Uterus (tissue), 4 donors: Measurements from ENCODE around the gene PTGS2. TPM values are rescaled to one million over a fixed set of nuclear protein-coding genes. Genes with fewer than 3 reads are reported as not detected.

Source experiments
- DNase-seq, 2 donors: peaks; one replicate each; pipeline ENCODE4 v3.0.0-alpha.2; 2019 to 2020
- H3K27ac ChIP-seq, 2 donors: fragments of 200-600 bp; sonication (generic); 1 replicate in 1 of 2; 2 replicates in 1 of 2; pipeline ENCODE4 v1.5.1; 2016 to 2018
- H3K27me3 ChIP-seq, 2 donors: fragments of 200-600 bp; sonication (generic); one replicate each; pipeline ENCODE4 v1.5.1; 2018 to 2019; ENCODE audit warnings: control low read depth in 1 of 2
- H3K36me3 ChIP-seq, 2 donors: fragments of 200-600 bp; sonication (generic); one replicate each; pipeline ENCODE4 v1.5.1; 2019; ENCODE audit warnings: control low read depth in 1 of 2
- H3K4me1 ChIP-seq, 2 donors: fragments of 200-600 bp; sonication (generic); one replicate each; pipeline ENCODE4 v1.5.1; 2018 to 2019; ENCODE audit warnings: control low read depth in 1 of 2
- H3K4me3 ChIP-seq, 2 donors: fragments of 200-600 bp; sonication (generic); 1 replicate in 1 of 2; 2 replicates in 1 of 2; pipeline ENCODE4 v1.5.1; 2018 to 2019; ENCODE audit warnings: mild to moderate bottlenecking in 1 of 2
- H3K9me3 ChIP-seq, 2 donors: fragments of 200-600 bp; sonication (generic); one replicate each; pipeline ENCODE4 v1.5.1; 2019; ENCODE audit warnings: control low read depth in 1 of 2
- CTCF ChIP-seq, 4 experiments: fragments of 200-600 bp in 2 of 4; fragments of 450-650 bp in 2 of 4; sonication (generic) in 2 of 4; IDR thresholded peaks; one replicate each; pipeline ENCODE4 v1.5.1; 2016 to 2019; ENCODE audit warnings: antibody characterized with exemption in 4 of 4, mild to moderate bottlenecking in 2 of 4, moderate library complexity in 1 of 4
- POLR2A ChIP-seq, 2 donors: fragments of 450-650 bp; IDR thresholded peaks; one replicate each; pipeline ENCODE4 v1.6.1; 2016; ENCODE audit warnings: antibody characterized with exemption in 2 of 2, mild to moderate bottlenecking in 1 of 2, moderate library complexity in 1 of 2
- intact Hi-C: fragments of 100-400 bp; cut with DNase I; formaldehyde crosslinking; loops from one replicate; pipeline ENCODE4 v1.15.1; 2023; ENCODE audit warnings: low total_unique reads
- total RNA-seq, 4 donors: library from RNA; depleted of rRNA in 3 of 4; stranded (reverse); fragments of >200 nt in 3 of 4; gene quantifications; one replicate each; pipeline versions ENCODE4 v1.1.0 to v1.2.4, GENCODE V29; 2014 to 2023
- donor health status: DM: yes; HTN: yes; CAD: no.

PTGS2 gene
- total RNA-seq, 4 donors from 2014 or later, result 0.51 to 4.3 (median 1.9) TPM

GRCh38 chr1:186710696-186711095 lies 30.5 kb upstream of the PTGS2 start:
- intact Hi-C loops, result no loop called here
- Histone ChIP-seq H3K4me3 (no peak overlapping the region), H3K4me1 (no peaks in the 10 kb centered on the region), H3K9me3 (no peaks in the 10 kb centered on the region), H3K27me3 (no peaks in the 10 kb centered on the region), H3K36me3 (no peaks in the 10 kb centered on the region), H3K27ac (no peak overlapping the region)
- no peak for DNase-seq
- no peak for TF ChIP-seq POLR2A (IDR thresholded peaks at IDR 0.05)

- no peaks in the 10 kb centered on the region for H3K36me3 ChIP-seq
- TF ChIP-seq POLR2A (IDR thresholded peaks at IDR 0.05) (no peak), CTCF (IDR thresholded peaks at IDR 0.05) (no peak)
- H3K27me3 ChIP-seq, result no peaks in the 10 kb centered on the region
- intact Hi-C loops, result no loop called here
- H3K4me3 ChIP-seq, result no peak overlapping the region
- no peak for DNase-seq
- no peaks in the 10 kb centered on the region for H3K9me3 ChIP-seq
- no peak overlapping the region for H3K27ac ChIP-seq
- no peaks in the 10 kb centered on the region for H3K4me1 ChIP-seq
Observed at GRCh38 chr1:186708694-186709097, 28.5 kb upstream of the PTGS2 start.

- H3K4me3 ChIP-seq, result no peak overlapping the region
- H3K4me1 ChIP-seq, result no peaks in the 10 kb centered on the region
- intact Hi-C loops, result no loop called here
- H3K27me3 ChIP-seq, result no peaks in the 10 kb centered on the region
- no peak for DNase-seq
- no peak overlapping the region for H3K27ac ChIP-seq
- TF ChIP-seq POLR2A (IDR thresholded peaks at IDR 0.05), result no peak
- TF ChIP-seq CTCF (IDR thresholded peaks at IDR 0.05), result no peak
- no peaks in the 10 kb centered on the region for H3K9me3 ChIP-seq
- no peaks in the 10 kb centered on the region for H3K36me3 ChIP-seq
Observed at GRCh38 chr1:186703209-186703766, 23.1 kb upstream of the PTGS2 start.

GRCh38 chr1:186700722-186701121 lies 20.5 kb upstream of the PTGS2 start:
- intact Hi-C loops, result no loop called here
- no peaks in the 10 kb centered on the region for H3K27me3 ChIP-seq
- no peaks in the 10 kb centered on the region for H3K9me3 ChIP-seq
- no peak overlapping the region for H3K27ac ChIP-seq
- no peak for TF ChIP-seq POLR2A (IDR thresholded peaks at IDR 0.05)
- TF ChIP-seq CTCF (IDR thresholded peaks at IDR 0.05), result no peak
- H3K4me3 ChIP-seq, result no peak overlapping the region
- no peaks in the 10 kb centered on the region for H3K4me1 ChIP-seq
- no peaks in the 10 kb centered on the region for H3K36me3 ChIP-seq
- DNase-seq, result no peak

GRCh38 chr1:186699519-186699918 lies 19.3 kb upstream of the PTGS2 start:
- H3K4me1 ChIP-seq, result no peaks in the 10 kb centered on the region
- H3K4me3 ChIP-seq, result no peak overlapping the region
- H3K9me3 ChIP-seq, result no peaks in the 10 kb centered on the region
- no peak overlapping the region for H3K27ac ChIP-seq
- TF ChIP-seq CTCF (IDR thresholded peaks at IDR 0.05), result no peak
- no peak for TF ChIP-seq POLR2A (IDR thresholded peaks at IDR 0.05)
- no peaks in the 10 kb centered on the region for H3K27me3 ChIP-seq
- DNase-seq, result no peak
- no peaks in the 10 kb centered on the region for H3K36me3 ChIP-seq
- intact Hi-C loops, result no loop called here

GRCh38 chr1:186689907-186690306 lies 9.7 kb upstream of the PTGS2 start:
- intact Hi-C loops, result no loop called here

More at GRCh38 chr1:186689907-186690306, 9.7 kb upstream of the PTGS2 start:
- TF ChIP-seq CTCF (IDR thresholded peaks at IDR 0.05) (no peak), POLR2A (IDR thresholded peaks at IDR 0.05) (no peak)
- no peaks in the 10 kb centered on the region for H3K9me3 ChIP-seq
- no peak overlapping the region for H3K27ac ChIP-seq
- no peaks in the 10 kb centered on the region for H3K36me3 ChIP-seq
- no peak for DNase-seq
- H3K27me3 ChIP-seq, result no peaks in the 10 kb centered on the region
- H3K4me1 ChIP-seq, result no peaks in the 10 kb centered on the region
- H3K4me3 ChIP-seq, result no peak overlapping the region
